Measurements from ENCODE around the gene ADAM23. TPM values are rescaled to one million over a fixed set of nuclear protein-coding genes. Genes with fewer than 3 reads are reported as not detected.

Gene ADAM23
- total and polyA plus RNA-seq, 2 of the 13 experiments (the other 11 are each of a cell fraction or from before 2014, with no cell fraction given), result 0.04 TPM; not detected in 1

DNA sequence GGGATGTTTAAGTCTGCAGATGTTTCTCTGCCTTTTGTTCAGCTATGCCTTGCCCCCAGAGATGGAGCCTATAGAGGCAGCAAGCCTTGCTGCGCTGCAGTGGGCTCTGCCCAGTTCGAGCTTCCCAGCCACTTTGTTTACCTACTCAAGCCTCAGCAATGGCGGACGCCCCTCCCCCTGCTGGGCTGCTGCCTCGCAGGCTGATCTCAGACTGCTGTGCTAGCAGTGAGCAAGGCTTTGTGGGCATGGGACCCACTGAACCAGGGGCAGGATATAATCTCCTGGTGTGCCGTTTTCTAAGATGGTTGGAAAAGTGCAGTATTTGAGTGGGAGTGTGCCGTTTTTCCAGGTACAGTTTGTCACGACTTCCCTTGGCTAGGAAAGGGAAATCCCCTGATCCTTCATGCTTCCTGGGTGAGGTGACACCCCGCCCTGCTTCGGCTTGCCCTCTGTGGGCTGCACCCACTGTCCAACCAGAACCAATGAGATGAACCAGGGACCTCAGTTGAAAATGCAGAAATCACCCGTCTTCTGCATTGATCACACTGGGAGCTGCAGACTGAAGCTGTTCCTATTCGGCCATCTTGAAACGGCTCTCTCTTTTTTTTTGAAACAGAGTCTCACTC, 27.6 kb upstream of the ADAM23 start:
- in situ Hi-C loops (cut with HindIII; ENCODE audit: extremely low pct_ligation_motif_present, low pct_unique_long_range_greater_than_20kb) (no loop called here), intact Hi-C loops (cut with micrococcal nuclease; ENCODE audit: unreplicated experiment) (no loop called here)
- no peak overlapping the region for H3K27ac ChIP-seq (ENCODE audit: extremely low read length, insufficient read depth, low read length)
- H3K4me3 ChIP-seq (replicated peaks in 1 of 3; ENCODE audit: insufficient read depth in 1 of 3, low read depth in 2 of 3, low read length in 3 of 3), result peak overlapping the region; percentile 16 to 56 (median 52); a peak in 5 of 6 replicates
- BruUV-seq (replicated peaks), result no TSS peak
- H3K4me1 ChIP-seq (ENCODE audit: insufficient read depth, low read length), result no peaks in the 10 kb centered on the region
- peak overlapping the region; percentile 17; the same call in 1 of the 2 replicates for H3K9ac ChIP-seq (ENCODE audit: insufficient read depth, low read depth, low read length)
- ChIA-PET POLR2A (interaction anchor here (1.5 kb wide), 1 partner anchor 17 kb away, joined by 3 read pairs; no protein-coding TSS in a partner anchor), CTCF (ENCODE audit: low intra/inter-chr PET ratio, low total read pairs) (no interaction called here)
- H3K36me3 ChIP-seq (replicated peaks in 1 of 2; ENCODE audit: control insufficient read depth in 1 of 2, insufficient read depth in 2 of 2, low read length in 2 of 2), result no peaks in the 10 kb centered on the region
- peak overlapping the region; percentile 43 for H2AFZ ChIP-seq (ENCODE audit: low read length)
- ATAC-seq (peak; percentile 75), FAIRE-seq (no peak), DNase-seq (ENCODE audit: low spot score) (peak; percentile 7)
- H4K20me1 ChIP-seq (ENCODE audit: insufficient read depth, low read length), result no peaks in the 10 kb centered on the region
- no peaks in the 10 kb centered on the region for H3K27me3 ChIP-seq (ENCODE audit: control insufficient read depth in 1 of 2, insufficient read depth in 2 of 2, low read length in 2 of 2)
- WGBS (ENCODE audit: low lambda C conversion rate), result 10% methylated on average over 13 of the region's 13 CpGs
- H3K4me2 ChIP-seq (ENCODE audit: low read depth, low read length), result peak overlapping the region; percentile 66
- no peaks in the 10 kb centered on the region for H3K79me2 ChIP-seq (ENCODE audit: insufficient read depth, low read length)
- H3K9me3 ChIP-seq (ENCODE audit: low read length), result no peaks in the 10 kb centered on the region
- peak; percentile 20; the same call in 1 of the 2 replicates for TF ChIP-seq CBX5 (CRISPR knock-in tag; IDR thresholded peaks at IDR 0.05; ENCODE audit: borderline replicate concordance)
- no peak for TF ChIP-seq JARID2 (CRISPR knock-in tag; IDR thresholded peaks at IDR 0.05; ENCODE audit: insufficient replicate concordance)
- no peak; the same call in 1 of the 2 replicates for TF ChIP-seq KDM5B (CRISPR knock-in tag; IDR thresholded peaks at IDR 0.05; ENCODE audit: borderline replicate concordance)
- TF ChIP-seq ZNF878 (CRISPR knock-in tag; IDR thresholded peaks at IDR 0.05), result 0 out of 2 replicates have a peak, but pooled peaks have one; percentile 23
- no peak for TF ChIP-seq NBN (conservative IDR thresholded peaks at IDR 0.05)
- TF ChIP-seq, protein P1, sequence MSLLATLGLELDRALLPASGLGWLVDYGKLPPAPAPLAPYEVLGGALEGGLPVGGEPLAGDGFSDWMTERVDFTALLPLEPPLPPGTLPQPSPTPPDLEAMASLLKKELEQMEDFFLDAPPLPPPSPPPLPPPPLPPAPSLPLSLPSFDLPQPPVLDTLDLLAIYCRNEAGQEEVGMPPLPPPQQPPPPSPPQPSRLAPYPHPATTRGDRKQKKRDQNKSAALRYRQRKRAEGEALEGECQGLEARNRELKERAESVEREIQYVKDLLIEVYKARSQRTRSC (CRISPR knock-in tag; IDR thresholded peaks at IDR 0.05; ENCODE audit: low read depth), result no peak
- no peak for TF ChIP-seq FOXA1 (IDR thresholded peaks at IDR 0.05)
- peak; percentile 77 for TF ChIP-seq FOXA1 (CRISPR knock-in tag; IDR thresholded peaks at IDR 0.05)
- 0 out of 2 replicates have a peak, but pooled peaks have one; percentile 24 for TF ChIP-seq SP4 (CRISPR knock-in tag; IDR thresholded peaks at IDR 0.05)
- TF ChIP-seq HOXA3 (CRISPR knock-in tag; IDR thresholded peaks at IDR 0.05), result peak; percentile 81
- TF ChIP-seq TAF1 (CRISPR knock-in tag; IDR thresholded peaks at IDR 0.05), result peak; percentile 51; the same call in 1 of the 2 replicates
- no peak for TF ChIP-seq ZNF589 (CRISPR knock-in tag; conservative IDR thresholded peaks at IDR 0.05)
- TF ChIP-seq U2AF1 (optimal IDR thresholded peaks at IDR 0.05; ENCODE audit: low read depth, low read length), result no peak
- no peak for TF ChIP-seq FOSL2 (CRISPR knock-in tag; IDR thresholded peaks at IDR 0.05)
- TF ChIP-seq, protein P2, sequence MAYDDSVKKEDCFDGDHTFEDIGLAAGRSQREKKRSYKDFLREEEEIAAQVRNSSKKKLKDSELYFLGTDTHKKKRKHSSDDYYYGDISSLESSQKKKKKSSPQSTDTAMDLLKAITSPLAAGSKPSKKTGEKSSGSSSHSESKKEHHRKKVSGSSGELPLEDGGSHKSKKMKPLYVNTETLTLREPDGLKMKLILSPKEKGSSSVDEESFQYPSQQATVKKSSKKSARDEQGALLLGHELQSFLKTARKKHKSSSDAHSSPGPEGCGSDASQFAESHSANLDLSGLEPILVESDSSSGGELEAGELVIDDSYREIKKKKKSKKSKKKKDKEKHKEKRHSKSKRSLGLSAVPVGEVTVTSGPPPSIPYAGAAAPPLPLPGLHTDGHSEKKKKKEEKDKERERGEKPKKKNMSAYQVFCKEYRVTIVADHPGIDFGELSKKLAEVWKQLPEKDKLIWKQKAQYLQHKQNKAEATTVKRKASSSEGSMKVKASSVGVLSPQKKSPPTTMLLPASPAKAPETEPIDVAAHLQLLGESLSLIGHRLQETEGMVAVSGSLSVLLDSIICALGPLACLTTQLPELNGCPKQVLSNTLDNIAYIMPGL (CRISPR knock-in tag; IDR thresholded peaks at IDR 0.05; ENCODE audit: borderline replicate concordance in 1 of 2, low read depth in 1 of 2), result 0 out of 4 replicates have a peak, but pooled peaks of 1 of the 2 experiments have one; percentile 37
- TF ChIP-seq FOXO1 (CRISPR knock-in tag; IDR thresholded peaks at IDR 0.05), result peak; percentile 29; the same call in 1 of the 2 replicates
- no peak for TF ChIP-seq MTF1 (CRISPR knock-in tag; IDR thresholded peaks at IDR 0.05)
- TF ChIP-seq, protein P3, sequence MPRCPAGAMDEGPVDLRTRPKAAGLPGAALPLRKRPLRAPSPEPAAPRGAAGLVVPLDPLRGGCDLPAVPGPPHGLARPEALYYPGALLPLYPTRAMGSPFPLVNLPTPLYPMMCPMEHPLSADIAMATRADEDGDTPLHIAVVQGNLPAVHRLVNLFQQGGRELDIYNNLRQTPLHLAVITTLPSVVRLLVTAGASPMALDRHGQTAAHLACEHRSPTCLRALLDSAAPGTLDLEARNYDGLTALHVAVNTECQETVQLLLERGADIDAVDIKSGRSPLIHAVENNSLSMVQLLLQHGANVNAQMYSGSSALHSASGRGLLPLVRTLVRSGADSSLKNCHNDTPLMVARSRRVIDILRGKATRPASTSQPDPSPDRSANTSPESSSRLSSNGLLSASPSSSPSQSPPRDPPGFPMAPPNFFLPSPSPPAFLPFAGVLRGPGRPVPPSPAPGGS (CRISPR knock-in tag; IDR thresholded peaks at IDR 0.05), result peak; percentile 60; the same call in 1 of the 2 replicates
- peak; percentile 31; the same call in 1 of the 2 replicates for TF ChIP-seq ZNF788 (CRISPR knock-in tag; IDR thresholded peaks at IDR 0.05; ENCODE audit: borderline replicate concordance)
- peak; percentile 13; the same call in 1 of the 2 replicates for TF ChIP-seq THAP11 (CRISPR knock-in tag; IDR thresholded peaks at IDR 0.05)
- no peak for TF ChIP-seq SMARCC2 (IDR thresholded peaks at IDR 0.05)
- no peak for TF ChIP-seq TSC22D2 (CRISPR knock-in tag; IDR thresholded peaks at IDR 0.05; ENCODE audit: borderline replicate concordance)
- no peak for TF ChIP-seq RBAK (CRISPR knock-in tag; IDR thresholded peaks at IDR 0.05)

Measured in HepG2 (cell line).